KOPT-K1 (cell line): ENCODE results near the gene C10orf88.

Experiments used
- H3K27ac ChIP-seq: fragments of 200-600 bp; sonication (generic); 2 replicates; pipeline ENCODE4 v1.5.1; 2016; ENCODE audit warnings: antibody characterized with exemption, mild to moderate bottlenecking, low read depth, low read length; ENCODE audit not compliant: poor library complexity, severe bottlenecking
- H3K36me3 ChIP-seq: fragments of 200-600 bp; sonication (generic); 2 replicates; pipeline ENCODE4 v1.5.1; 2017; ENCODE audit warnings: antibody characterized with exemption, mild to moderate bottlenecking, low read length, moderate library complexity; ENCODE audit not compliant: insufficient read depth
- H3K9me3 ChIP-seq: fragments of 200-600 bp; sonication (generic); 2 replicates; pipeline ENCODE4 v1.5.1; 2017; ENCODE audit warnings: antibody characterized with exemption, low read length, mild to moderate bottlenecking; ENCODE audit not compliant: insufficient read depth, poor library complexity, severe bottlenecking

C10orf88 gene

GRCh38 chr10:122981066-122981464 lies 27.0 kb upstream of the C10orf88 start:
- H3K27ac ChIP-seq = peak overlapping the region; percentile 93

GRCh38 chr10:122980209-122981065 lies 26.4 kb upstream of the C10orf88 start, which contains the start of gene PSTK:
TSS of gene PSTK (plus strand) at chr10:122980401. CDS start at chr10:122980480, 79 bp downstream.
- Histone ChIP-seq H3K36me3 (peaks cover 8% of the 10 kb centered on the region; the same call in 1 of the 2 replicates), H3K9me3 (no peaks in the 10 kb centered on the region), H3K27ac (peak within 1 kb of the TSS; percentile 93)

More at GRCh38 chr10:122981066-122981464, 27.0 kb upstream of the C10orf88 start:
- peaks cover 8% of the 10 kb centered on the region; the same call in 1 of the 2 replicates for H3K36me3 ChIP-seq
- no peaks in the 10 kb centered on the region for H3K9me3 ChIP-seq

- Histone ChIP-seq H3K27ac (no peak overlapping the region), H3K9me3 (no peaks in the 10 kb centered on the region), H3K36me3 (no peaks in the 10 kb centered on the region)
Measured at GRCh38 chr10:122974543-122975064, 20.6 kb upstream of the C10orf88 start.

GRCh38 chr10:122974023-122974422 lies 20.0 kb upstream of the C10orf88 start:
- H3K27ac ChIP-seq = no peak overlapping the region
- H3K36me3 ChIP-seq = no peaks in the 10 kb centered on the region
- H3K9me3 ChIP-seq = peaks cover 2% of the 10 kb centered on the region

- H3K27ac ChIP-seq = no peak overlapping the region
- no peaks in the 10 kb centered on the region for H3K36me3 ChIP-seq
- peaks cover 43% of the 10 kb centered on the region for H3K9me3 ChIP-seq
Measured at GRCh38 chr10:122968698-122969097, 14.7 kb upstream of the C10orf88 start.

- no peak overlapping the region for H3K27ac ChIP-seq
- peaks cover 43% of the 10 kb centered on the region for H3K9me3 ChIP-seq
- no peaks in the 10 kb centered on the region for H3K36me3 ChIP-seq
Measured at GRCh38 chr10:122966879-122967278, 12.9 kb upstream of the C10orf88 start.

- no peaks in the 10 kb centered on the region for H3K36me3 ChIP-seq
- H3K9me3 ChIP-seq = peaks cover 28% of the 10 kb centered on the region
- no peak overlapping the region for H3K27ac ChIP-seq
Measured at GRCh38 chr10:122962405-122962804, 8.4 kb upstream of the C10orf88 start.

GRCh38 chr10:122957474-122957873 lies 3.4 kb upstream of the C10orf88 start:
- Histone ChIP-seq H3K9me3 (peaks cover 7% of the 10 kb centered on the region), H3K27ac (no peak overlapping the region), H3K36me3 (no peaks in the 10 kb centered on the region)

- 0 out of 2 replicates have a peak, but pooled peaks cover 3% of the 10 kb centered on the region for H3K36me3 ChIP-seq
- no peak overlapping the region for H3K27ac ChIP-seq
- peaks cover 7% of the 10 kb centered on the region for H3K9me3 ChIP-seq
Measured at GRCh38 chr10:122955892-122956291, 1.9 kb upstream of the C10orf88 start.

GRCh38 chr10:122954731-122955050 lies 664 bp upstream of the C10orf88 start:
- Histone ChIP-seq H3K36me3 (peaks cover 11% of the 10 kb centered on the region), H3K9me3 (peaks cover 7% of the 10 kb centered on the region), H3K27ac (no peak overlapping the region)

- H3K36me3 ChIP-seq = peaks cover 57% of the 10 kb centered on the region
- H3K27ac ChIP-seq = no peak overlapping the region
Measured at GRCh38 chr10:122949296-122949695, 4.7 kb downstream of the C10orf88 start.

GRCh38 chr10:122939856-122940543 lies 14.0 kb downstream of the C10orf88 start:
- Histone ChIP-seq H3K9me3 (no peaks in the 10 kb centered on the region), H3K27ac (no peak overlapping the region), H3K36me3 (peaks cover 53% of the 10 kb centered on the region)

More at GRCh38 chr10:122949296-122949695, 4.7 kb downstream of the C10orf88 start:
- no peaks in the 10 kb centered on the region for H3K9me3 ChIP-seq

- Histone ChIP-seq H3K36me3 (peaks cover 54% of the 10 kb centered on the region), H3K27ac (no peak overlapping the region), H3K9me3 (no peaks in the 10 kb centered on the region)
Measured at GRCh38 chr10:122939133-122939855, 14.7 kb downstream of the C10orf88 start.

GRCh38 chr10:122931088-122931906 lies 22.7 kb downstream of the C10orf88 start:
- H3K9me3 ChIP-seq = no peaks in the 10 kb centered on the region
- no peak overlapping the region for H3K27ac ChIP-seq
- H3K36me3 ChIP-seq = peaks cover 26% of the 10 kb centered on the region
